CD4-positive, CD25-positive, alpha-beta regulatory T cell (primary cell): ENCODE measurements around the gene FOXR1. TPM values are rescaled to one million over a fixed set of nuclear protein-coding genes. Genes with fewer than 3 reads are reported as not detected.

Experiments used
- ATAC-seq, 2 donors: fragments of 150-1000 bp; cut with Tn5 transposase; one replicate each; pipeline ENCODE4 v1.10.0; 2021; ENCODE audit warnings: low read depth in 2 of 2, moderate number of reproducible peaks in 2 of 2, moderate library complexity in 1 of 2
- DNase-seq, 3 donors: peaks; one replicate each; pipeline versions ENCODE4 v3.0.0 to v3.0.0-alpha.2; 2012 to 2022; ENCODE audit warnings: mixed read lengths in 1 of 3
- H3K27ac ChIP-seq: one replicate; pipeline ENCODE4 v1.7.0; 2013; ENCODE audit warnings: mild to moderate bottlenecking, low read length; ENCODE audit not compliant: insufficient read depth, poor library complexity, severe bottlenecking
- H3K27me3 ChIP-seq: one replicate; pipeline ENCODE4 v1.7.0; 2013; ENCODE audit warnings: low read length; ENCODE audit not compliant: control insufficient read depth, insufficient read depth
- H3K36me3 ChIP-seq: one replicate; pipeline ENCODE4 v1.7.0; 2013; ENCODE audit warnings: mild to moderate bottlenecking, low read length, moderate library complexity; ENCODE audit not compliant: control insufficient read depth, insufficient read depth
- H3K4me1 ChIP-seq: 2 replicates; pipeline ENCODE4 v1.7.0; 2013; ENCODE audit warnings: mild to moderate bottlenecking, low read length; ENCODE audit not compliant: insufficient read depth, control insufficient read depth, poor library complexity, severe bottlenecking
- H3K4me3 ChIP-seq: one replicate; pipeline ENCODE4 v1.7.0; 2013; ENCODE audit warnings: low read depth, mild to moderate bottlenecking, low read length, moderate library complexity
- H3K9me3 ChIP-seq, 2 experiments: 1 replicate in 1 of 2; 2 replicates in 1 of 2; pipeline ENCODE4 v1.7.0; 2013; ENCODE audit warnings: low read length in 2 of 2, mild to moderate bottlenecking in 1 of 2, moderate library complexity in 1 of 2; ENCODE audit not compliant: control insufficient read depth in 2 of 2
- H3K27ac Mint-ChIP-seq, 3 donors: one replicate each; pipeline ENCODE4 v1.8.0; 2020 to 2022; ENCODE audit warnings: mild to moderate bottlenecking in 3 of 3, mixed read lengths in 3 of 3, moderate library complexity in 2 of 3
- H3K27me3 Mint-ChIP-seq: one replicate; pipeline ENCODE4 v1.8.0; 2022; ENCODE audit warnings: mild to moderate bottlenecking, mixed read lengths
- H3K36me3 Mint-ChIP-seq: one replicate; pipeline ENCODE4 v1.8.0; 2020; ENCODE audit warnings: mixed read lengths
- H3K4me1 Mint-ChIP-seq, 4 donors: one replicate each; pipeline ENCODE4 v1.8.0; 2020 to 2022; ENCODE audit warnings: mixed read lengths in 4 of 4, mild to moderate bottlenecking in 1 of 4
- H3K4me3 Mint-ChIP-seq, 4 donors: one replicate each; pipeline ENCODE4 v1.8.0; 2020 to 2022; ENCODE audit warnings: mild to moderate bottlenecking in 4 of 4, mixed read lengths in 4 of 4, moderate library complexity in 3 of 4
- H3K9me3 Mint-ChIP-seq, 7 donors: one replicate each; pipeline ENCODE4 v1.8.0; 2020 to 2022; ENCODE audit warnings: mixed read lengths in 7 of 7, mild to moderate bottlenecking in 3 of 7, moderate library complexity in 2 of 7
- polyA plus RNA-seq, 4 donors: library from polyadenylated mRNA; unstranded; fragments of 300-500 nt; fragmentation: Illumina TruSeq; gene quantifications; one replicate each; pipeline ENCODE4 v1.2.3, GENCODE V29; 2021
- total RNA-seq: library from RNA; stranded (reverse); gene quantifications from one replicate; pipeline ENCODE4 v1.2.3, GENCODE V29; 2022

FOXR1 gene, protein sequence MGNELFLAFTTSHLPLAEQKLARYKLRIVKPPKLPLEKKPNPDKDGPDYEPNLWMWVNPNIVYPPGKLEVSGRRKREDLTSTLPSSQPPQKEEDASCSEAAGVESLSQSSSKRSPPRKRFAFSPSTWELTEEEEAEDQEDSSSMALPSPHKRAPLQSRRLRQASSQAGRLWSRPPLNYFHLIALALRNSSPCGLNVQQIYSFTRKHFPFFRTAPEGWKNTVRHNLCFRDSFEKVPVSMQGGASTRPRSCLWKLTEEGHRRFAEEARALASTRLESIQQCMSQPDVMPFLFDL
- not detected for total RNA-seq
- polyA plus RNA-seq = not detected

DNA sequence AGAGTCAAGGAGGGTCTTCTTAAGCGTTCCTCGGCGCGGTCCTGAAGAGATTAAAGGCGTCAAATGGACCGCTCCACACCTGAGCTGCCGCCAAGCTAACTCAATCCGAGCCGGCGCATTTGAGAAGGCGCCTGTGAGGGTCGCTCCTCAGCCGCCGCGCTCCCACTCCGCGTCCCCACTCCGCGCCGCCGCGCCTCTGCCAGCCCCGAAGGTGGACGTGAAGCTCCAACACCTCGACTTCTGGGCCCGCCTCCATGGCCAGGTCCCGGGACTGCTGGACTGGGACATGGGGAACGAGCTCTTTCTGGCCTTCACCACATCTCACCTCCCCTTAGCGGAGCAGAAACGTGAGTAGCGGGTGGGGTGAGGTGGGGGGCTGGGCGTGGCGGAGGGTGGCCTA lies at the start of gene FOXR1:
TSS of gene FOXR1 (plus strand) at position 116 of the 400 bp plus-strand sequence. CDS start at position 287, 171 bp downstream.
- Histone ChIP-seq H3K36me3 (no peaks in the 10 kb centered on the region), H3K4me3 (no peak within 1 kb of the TSS), H3K9me3 (no peaks in the 10 kb centered on the region), H3K27me3 (peaks cover 3% of the 10 kb centered on the region), H3K27ac (no peak within 1 kb of the TSS), H3K4me1 (no peaks in the 10 kb centered on the region)
- Mint-ChIP-seq H3K4me3 (no peak within 1 kb of the TSS), H3K27me3 (peaks cover 18% of the 10 kb centered on the region), H3K9me3 (peaks cover 0 to 4% (median 0%) of the 10 kb centered on the region in 7 donors), H3K36me3 (no peaks in the 10 kb centered on the region), H3K27ac (no peak within 1 kb of the TSS), H3K4me1 (no peaks in the 10 kb centered on the region)
- ATAC-seq = no peak
- DNase-seq = no peak

DNA sequence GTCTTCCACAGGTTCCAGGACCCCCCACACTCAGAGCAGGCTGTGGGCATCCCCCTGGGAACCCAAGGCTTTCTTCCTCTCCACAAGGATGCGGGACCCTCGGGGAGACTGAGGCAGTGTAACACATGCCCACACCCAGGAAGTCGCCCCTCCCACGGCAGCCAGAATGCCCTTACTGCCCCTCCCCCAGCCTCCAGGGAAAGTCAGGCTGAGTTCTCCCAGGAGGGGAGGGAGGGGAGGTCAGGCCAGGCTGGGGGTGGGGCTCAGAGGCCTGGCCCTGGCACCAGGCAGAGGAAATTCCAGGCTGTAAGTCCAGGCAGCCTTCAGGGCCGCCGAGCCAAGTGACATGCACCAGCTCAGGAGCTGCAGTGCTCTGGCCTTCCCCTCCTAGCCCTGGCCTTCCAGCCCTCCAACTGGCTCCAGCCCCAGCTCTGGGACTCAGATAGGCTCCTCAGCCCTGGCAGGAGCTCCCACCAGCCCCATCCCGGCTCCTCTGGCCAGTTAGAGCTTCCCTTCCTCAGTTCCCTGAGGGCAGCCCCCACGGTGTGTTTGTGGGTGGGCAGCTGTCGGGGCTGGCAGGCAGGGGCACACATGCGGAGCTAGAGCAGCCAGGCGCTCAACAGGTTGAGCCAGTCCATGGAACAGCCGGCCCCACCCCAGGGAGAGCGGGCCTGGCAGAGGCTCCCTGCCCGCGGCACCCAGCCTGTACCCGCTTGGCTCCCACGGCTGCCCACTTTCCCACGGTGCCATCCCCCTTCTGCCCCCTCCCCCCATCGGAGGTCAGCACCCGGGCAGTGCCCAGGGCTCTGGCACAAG lies 49.4 kb upstream of the FOXR1 start:
- Histone ChIP-seq H3K27ac (peak overlapping the region; percentile 100), H3K9me3 (no peaks in the 10 kb centered on the region)
- peaks cover 35% of the 10 kb centered on the region for H3K36me3 Mint-ChIP-seq

DNA sequence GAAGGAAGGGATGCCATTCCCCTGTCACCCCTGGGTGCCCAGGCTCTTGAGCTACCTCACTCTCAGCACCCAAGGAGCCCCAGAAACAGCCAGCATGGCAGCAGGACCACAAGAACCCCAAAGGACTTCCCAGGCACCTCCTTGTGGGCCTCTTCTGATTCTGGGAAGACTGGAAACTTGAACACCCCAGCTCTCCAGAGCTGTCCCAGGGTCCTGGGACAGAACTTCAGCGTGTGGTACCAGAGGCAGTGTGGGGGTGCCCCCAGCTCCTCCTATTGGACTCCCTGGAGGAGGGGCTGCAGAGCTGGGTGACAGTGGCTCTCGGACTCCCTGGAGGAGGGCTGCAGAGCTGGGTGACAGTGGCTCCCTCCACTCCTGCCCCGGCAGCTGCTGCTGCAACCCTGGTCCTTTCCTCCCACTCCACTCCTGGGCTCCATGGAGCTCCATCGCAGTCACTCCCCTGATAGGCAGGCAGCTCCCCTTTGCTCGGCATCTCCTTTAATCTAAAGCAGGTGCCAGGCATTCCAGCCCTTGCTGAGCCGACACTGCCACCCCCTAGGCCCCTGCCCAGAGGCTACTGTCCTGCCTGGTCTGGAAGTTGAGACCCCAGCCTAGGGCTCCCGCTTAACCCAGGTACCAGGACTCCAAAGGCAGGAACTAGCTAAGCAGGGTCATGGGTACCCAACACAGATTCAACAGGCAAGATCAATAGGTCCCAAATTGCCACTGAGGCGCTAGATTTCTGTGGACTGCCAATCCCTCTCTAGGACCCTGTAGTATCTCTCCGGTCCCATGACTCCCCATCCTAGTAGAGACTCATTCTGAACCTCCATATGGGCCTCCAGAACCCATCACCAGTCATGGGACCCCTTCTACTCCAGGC lies 48.6 kb upstream of the FOXR1 start:
- peaks cover 30% of the 10 kb centered on the region for H3K36me3 Mint-ChIP-seq
- H3K9me3 ChIP-seq = no peaks in the 10 kb centered on the region

More for the DNA sequence above, 49.4 kb upstream of the FOXR1 start:
- Mint-ChIP-seq H3K4me1 (peaks cover 0 to 60% (median 39%) of the 10 kb centered on the region in 4 donors), H3K4me3 (peak overlapping the region; percentile 88 to 100 (median 98)), H3K27me3 (peaks cover 14% of the 10 kb centered on the region), H3K9me3 (peaks cover 0 to 7% (median 0%) of the 10 kb centered on the region in 7 donors), H3K27ac (no peak overlapping the region)
- Histone ChIP-seq H3K27me3 (no peaks in the 10 kb centered on the region), H3K4me1 (peaks cover 82% of the 10 kb centered on the region), H3K4me3 (peak overlapping the region; percentile 98), H3K36me3 (no peaks in the 10 kb centered on the region)
- no peak for DNase-seq
- ATAC-seq = no peak

DNA sequence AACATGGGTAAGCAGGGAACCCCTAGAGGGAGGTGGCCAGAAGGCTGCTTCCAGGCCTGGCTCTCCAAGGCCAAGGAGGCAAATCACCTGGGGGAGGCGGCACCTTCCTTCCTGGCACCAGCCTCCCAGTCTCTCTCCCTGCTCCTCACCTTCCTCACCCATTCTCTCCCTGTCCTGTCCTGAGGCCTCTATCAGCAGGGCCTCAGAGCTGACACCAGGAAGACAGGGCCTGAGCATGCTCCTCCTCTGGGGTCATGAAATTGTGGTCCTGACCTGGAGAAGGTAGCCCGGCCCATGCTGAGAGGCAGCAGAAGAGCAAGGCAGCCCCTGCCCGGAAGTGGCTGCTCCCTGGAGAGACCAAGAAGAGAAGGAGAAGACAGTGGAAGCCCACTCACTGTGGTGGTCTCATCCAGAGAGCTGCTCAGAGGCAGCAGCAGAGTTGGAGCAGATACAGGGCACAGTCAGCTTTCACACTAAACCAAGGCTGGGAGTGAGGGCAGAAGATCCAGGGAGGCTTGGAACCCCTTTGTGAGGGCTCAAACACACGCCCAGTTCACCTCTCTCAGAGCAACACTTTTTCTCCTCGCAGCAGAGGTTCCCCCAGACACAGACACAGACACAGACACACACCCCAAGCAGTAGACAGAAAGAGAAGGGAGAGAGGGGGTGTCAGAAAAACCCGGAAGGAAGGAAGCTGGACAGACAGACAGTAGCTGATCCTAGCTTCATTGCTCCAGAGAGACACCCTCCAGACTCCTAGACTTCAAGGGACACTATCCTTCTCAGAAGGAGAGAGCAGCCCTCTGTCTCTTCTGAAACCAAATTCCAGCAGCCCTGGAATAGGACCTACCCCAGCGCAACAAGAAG lies 47.6 kb upstream of the FOXR1 start:
- Mint-ChIP-seq H3K27me3 (peaks cover 14% of the 10 kb centered on the region), H3K36me3 (peaks cover 30% of the 10 kb centered on the region), H3K9me3 (peaks cover 0 to 7% (median 0%) of the 10 kb centered on the region in 7 donors), H3K27ac (peak overlapping the region; percentile 94 to 98 (median 96)), H3K4me3 (peak overlapping the region; percentile 88 to 100 (median 98)), H3K4me1 (peaks cover 0 to 58% (median 44%) of the 10 kb centered on the region in 4 donors)
- H3K36me3 ChIP-seq = no peaks in the 10 kb centered on the region
- peak overlapping the region; percentile 100 for H3K27ac ChIP-seq
- H3K4me3 ChIP-seq = peak overlapping the region; percentile 98
- H3K4me1 ChIP-seq = peaks cover 82% of the 10 kb centered on the region
- no peaks in the 10 kb centered on the region for H3K9me3 ChIP-seq
- peak in 1 of 3 donors; percentile 48 for DNase-seq
- ATAC-seq = no peak
- H3K27me3 ChIP-seq = no peaks in the 10 kb centered on the region

More for the DNA sequence above, 48.6 kb upstream of the FOXR1 start:
- Histone ChIP-seq H3K27ac (peak overlapping the region; percentile 100), H3K4me3 (peak overlapping the region; percentile 98), H3K27me3 (no peaks in the 10 kb centered on the region), H3K4me1 (peaks cover 82% of the 10 kb centered on the region), H3K36me3 (no peaks in the 10 kb centered on the region)
- Mint-ChIP-seq H3K4me3 (peak overlapping the region; percentile 88 to 100 (median 98)), H3K4me1 (peaks cover 0 to 60% (median 41%) of the 10 kb centered on the region in 4 donors), H3K9me3 (peaks cover 0 to 7% (median 0%) of the 10 kb centered on the region in 7 donors), H3K27ac (peak overlapping the region; percentile 94 to 98 (median 96)), H3K27me3 (peaks cover 14% of the 10 kb centered on the region)
- DNase-seq (no peak), ATAC-seq (no peak)

DNA sequence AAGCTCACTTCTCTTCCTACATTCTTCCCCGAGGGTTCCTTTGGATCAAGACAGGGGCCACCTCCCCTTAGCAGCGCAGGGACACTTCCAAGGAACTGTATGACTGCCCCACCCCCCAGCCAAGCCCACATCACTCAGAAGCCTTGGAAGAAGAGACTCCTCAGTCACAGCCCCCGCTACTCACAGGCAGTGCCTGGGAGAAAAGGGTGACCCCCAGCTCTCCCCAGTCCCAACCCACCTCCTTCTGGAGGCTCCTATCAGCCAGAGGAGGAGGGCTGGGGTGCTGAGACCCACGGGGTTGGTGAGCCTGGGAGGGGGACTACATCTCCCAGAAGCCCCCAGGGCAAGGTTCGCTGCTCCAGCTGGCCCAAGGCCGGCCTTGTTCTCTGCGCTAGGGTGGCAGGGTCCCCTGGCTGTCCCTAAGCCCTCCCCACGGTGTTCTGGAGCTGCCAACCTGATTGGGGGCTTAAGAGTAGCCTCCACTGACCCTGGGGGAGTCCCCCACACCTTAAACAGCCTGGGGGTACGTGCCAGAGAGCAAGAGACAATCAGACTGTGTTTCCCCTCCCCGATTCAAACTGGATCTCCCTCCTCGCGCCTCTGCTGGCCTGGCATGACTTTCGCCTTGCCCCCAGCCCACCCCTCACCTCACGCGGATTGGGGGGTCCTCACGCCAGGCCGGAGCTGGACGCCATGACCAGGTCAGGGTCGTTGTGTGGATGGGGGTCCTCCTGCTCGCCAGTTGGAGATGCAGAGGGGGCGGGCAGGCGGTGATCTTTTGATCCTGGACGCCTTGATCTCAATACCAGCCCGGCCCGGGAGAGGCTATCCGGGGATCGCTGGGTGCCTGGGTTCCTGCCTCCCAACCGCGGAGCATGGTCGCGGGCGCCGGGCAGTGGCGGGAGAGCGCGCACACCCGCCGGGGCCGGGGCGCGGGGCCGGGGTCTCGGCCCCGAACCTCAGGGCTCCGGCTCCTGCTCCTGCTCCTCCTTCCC lies 46.7 kb upstream of the FOXR1 start:
- peak; percentile 46 to 64 (median 62) for DNase-seq
- peaks cover 0 to 49% (median 39%) of the 10 kb centered on the region in 4 donors for H3K4me1 Mint-ChIP-seq
- H3K36me3 ChIP-seq = no peaks in the 10 kb centered on the region
- H3K4me3 Mint-ChIP-seq = peak overlapping the region; percentile 88 to 100 (median 98)
- H3K27ac Mint-ChIP-seq = peak overlapping the region; percentile 94 to 98 (median 96)
- H3K36me3 Mint-ChIP-seq = peaks cover 24% of the 10 kb centered on the region
- H3K4me1 ChIP-seq = peaks cover 74% of the 10 kb centered on the region
- H3K4me3 ChIP-seq = peak overlapping the region; percentile 98
- peaks cover 0 to 7% (median 0%) of the 10 kb centered on the region in 7 donors for H3K9me3 Mint-ChIP-seq
- ATAC-seq = no peak
- peak overlapping the region; percentile 100 for H3K27ac ChIP-seq
- H3K27me3 ChIP-seq = no peaks in the 10 kb centered on the region
- no peaks in the 10 kb centered on the region for H3K9me3 ChIP-seq
- peaks cover 15% of the 10 kb centered on the region for H3K27me3 Mint-ChIP-seq

DNA sequence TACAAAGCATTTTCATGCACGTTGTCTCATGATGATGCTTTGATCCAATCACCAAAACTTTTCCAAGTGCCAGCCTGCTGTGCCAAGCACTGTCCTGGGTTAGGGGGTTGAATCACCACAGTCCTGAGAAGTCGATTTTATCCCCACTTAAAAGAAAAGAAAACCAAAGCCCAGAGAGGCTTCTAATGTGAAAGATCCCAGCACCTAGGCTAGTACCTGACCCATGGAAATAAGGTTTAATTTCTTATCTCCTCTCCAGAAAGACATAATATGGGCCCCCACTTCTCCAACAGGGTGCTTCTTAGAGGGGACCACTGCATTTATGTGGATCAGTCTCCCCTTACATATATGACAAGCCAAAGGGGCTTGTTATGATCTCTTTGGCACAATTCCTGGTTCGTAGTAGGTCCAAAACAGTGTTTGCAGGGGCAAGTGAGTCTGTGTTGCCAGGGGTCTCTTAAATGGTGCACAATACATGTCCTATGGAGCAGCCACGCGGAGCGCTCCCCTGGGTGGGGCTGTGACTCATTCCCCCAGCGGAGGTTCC lies 43.9 kb upstream of the FOXR1 start:
- Mint-ChIP-seq H3K4me1 (peaks cover 0 to 49% (median 39%) of the 10 kb centered on the region in 4 donors), H3K27me3 (peaks cover 20% of the 10 kb centered on the region), H3K36me3 (peaks cover 16% of the 10 kb centered on the region), H3K9me3 (peaks cover 0 to 7% (median 0%) of the 10 kb centered on the region in 7 donors), H3K4me3 (peak overlapping the region; percentile 88 to 97 (median 93)), H3K27ac (peak overlapping the region; percentile 99 to 100 (median 100))
- Histone ChIP-seq H3K4me3 (peak overlapping the region; percentile 81), H3K4me1 (peaks cover 62% of the 10 kb centered on the region), H3K36me3 (no peaks in the 10 kb centered on the region), H3K27me3 (no peaks in the 10 kb centered on the region), H3K9me3 (no peaks in the 10 kb centered on the region), H3K27ac (peak overlapping the region; percentile 100)
- ATAC-seq (no peak), DNase-seq (no peak)
